ENCODE data around the gene CHD1L. TPM values are rescaled to one million over a fixed set of nuclear protein-coding genes. Genes with fewer than 3 reads are reported as not detected.

Gene CHD1L
- total and polyA plus RNA-seq, 2 of the 13 experiments (the other 11 are each of a cell fraction or from before 2014, with no cell fraction given) = 74.3 to 111 TPM

DNA sequence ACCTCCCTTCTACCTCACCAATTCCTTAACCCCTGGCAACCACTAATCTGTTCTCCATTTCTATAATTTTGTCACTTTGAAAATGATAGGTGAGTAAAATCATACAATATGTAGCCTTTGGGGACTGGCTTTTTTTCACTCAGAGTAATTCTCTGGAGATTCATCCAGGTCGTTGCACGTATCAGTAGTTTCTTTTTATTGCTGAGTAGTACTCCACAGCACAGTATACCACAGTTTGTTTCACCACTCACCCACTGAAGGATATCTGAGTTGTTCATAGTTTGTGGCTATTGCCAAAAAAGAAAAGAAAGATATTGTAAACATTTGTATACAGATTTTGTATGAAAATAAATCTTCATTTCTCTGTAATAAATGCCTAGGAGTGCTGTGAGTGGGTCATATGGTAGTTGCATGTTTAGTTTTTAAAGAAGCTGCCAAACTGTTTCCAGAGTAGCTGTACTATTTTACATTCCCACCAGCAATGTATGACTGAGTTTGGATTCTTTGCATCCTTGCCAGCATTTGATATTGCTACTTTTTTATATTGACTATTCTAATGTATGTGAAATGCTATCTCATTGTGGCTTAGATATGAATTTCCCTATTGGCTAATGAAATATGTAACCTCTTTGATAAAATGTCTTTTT is 3.7 kb downstream of the CHD1L start:
- Histone ChIP-seq H3K4me3 (replicated peaks in 1 of 3; ENCODE audit: insufficient read depth in 1 of 3, low read depth in 2 of 3, low read length in 3 of 3) (peak overlapping the region in 2 of 3 experiments; percentile 27 to 89; a peak in 1 of 6 replicates), H3K27me3 (ENCODE audit: control insufficient read depth in 1 of 2, insufficient read depth in 2 of 2, low read length in 2 of 2) (no peaks in the 10 kb centered on the region; a peak in 1 of 5 replicates), H3K36me3 (replicated peaks in 1 of 2; ENCODE audit: control insufficient read depth in 1 of 2, insufficient read depth in 2 of 2, low read length in 2 of 2) (0 out of 5 replicates have a peak, but pooled peaks cover 0 to 2% of the 10 kb centered on the region in 2 experiments), H2AFZ (ENCODE audit: low read length) (no peak overlapping the region), H3K9ac (ENCODE audit: insufficient read depth, low read depth, low read length) (no peak overlapping the region), H3K9me3 (ENCODE audit: low read length) (no peaks in the 10 kb centered on the region), H4K20me1 (ENCODE audit: insufficient read depth, low read length) (peaks cover 23% of the 10 kb centered on the region), H3K4me1 (ENCODE audit: insufficient read depth, low read length) (peaks cover 75% of the 10 kb centered on the region), H3K79me2 (ENCODE audit: insufficient read depth, low read length) (peaks cover 91% of the 10 kb centered on the region), H3K27ac (ENCODE audit: extremely low read length, insufficient read depth, low read length) (no peak overlapping the region), H3K4me2 (ENCODE audit: low read depth, low read length) (peak overlapping the region; percentile 88)
- ChIA-PET POLR2A (interaction anchor here (1.2 kb wide), 1 partner anchor 77 kb away, joined by 3 read pairs; no protein-coding TSS in a partner anchor), CTCF (ENCODE audit: low intra/inter-chr PET ratio, low total read pairs) (no interaction called here)
- no peak for DNase-seq (ENCODE audit: low spot score)
- no peak for FAIRE-seq
- ATAC-seq = no peak
- no TSS peak for BruUV-seq (replicated peaks)
- intact Hi-C loops (cut with micrococcal nuclease; ENCODE audit: unreplicated experiment) = no loop called here
- TF ChIP-seq KDM3A (CRISPR knock-in tag; IDR thresholded peaks at IDR 0.05; ENCODE audit: low read depth) (no peak), ZNF432 (CRISPR knock-in tag; IDR thresholded peaks at IDR 0.05; ENCODE audit: borderline replicate concordance) (no peak), ZFP36 (IDR thresholded peaks at IDR 0.05; ENCODE audit: borderline replicate concordance, low read depth, low read length, partially characterized antibody) (no peak), KLF11 (CRISPR knock-in tag; IDR thresholded peaks at IDR 0.05) (no peak), HDAC6 (IDR thresholded peaks at IDR 0.05; ENCODE audit: low read depth, low read length) (no peak), ZFX (CRISPR knock-in tag; IDR thresholded peaks at IDR 0.05; ENCODE audit: low read depth) (no peak), NBN (conservative IDR thresholded peaks at IDR 0.05) (no peak), HNRNPH1 (optimal IDR thresholded peaks at IDR 0.05; ENCODE audit: low read depth, low read length) (no peak), RBAK (CRISPR knock-in tag; IDR thresholded peaks at IDR 0.05) (no peak), MED1 (CRISPR knock-in tag; IDR thresholded peaks at IDR 0.05) (no peak), KDM1A (CRISPR knock-in tag; IDR thresholded peaks at IDR 0.05) (no peak), ETV5 (CRISPR knock-in tag; IDR thresholded peaks at IDR 0.05; ENCODE audit: borderline replicate concordance) (no peak), ZNF670 (CRISPR knock-in tag; IDR thresholded peaks at IDR 0.05; ENCODE audit: borderline replicate concordance) (no peak), ZNF543 (CRISPR knock-in tag; IDR thresholded peaks at IDR 0.05) (no peak)
- TF ChIP-seq, protein P1, sequence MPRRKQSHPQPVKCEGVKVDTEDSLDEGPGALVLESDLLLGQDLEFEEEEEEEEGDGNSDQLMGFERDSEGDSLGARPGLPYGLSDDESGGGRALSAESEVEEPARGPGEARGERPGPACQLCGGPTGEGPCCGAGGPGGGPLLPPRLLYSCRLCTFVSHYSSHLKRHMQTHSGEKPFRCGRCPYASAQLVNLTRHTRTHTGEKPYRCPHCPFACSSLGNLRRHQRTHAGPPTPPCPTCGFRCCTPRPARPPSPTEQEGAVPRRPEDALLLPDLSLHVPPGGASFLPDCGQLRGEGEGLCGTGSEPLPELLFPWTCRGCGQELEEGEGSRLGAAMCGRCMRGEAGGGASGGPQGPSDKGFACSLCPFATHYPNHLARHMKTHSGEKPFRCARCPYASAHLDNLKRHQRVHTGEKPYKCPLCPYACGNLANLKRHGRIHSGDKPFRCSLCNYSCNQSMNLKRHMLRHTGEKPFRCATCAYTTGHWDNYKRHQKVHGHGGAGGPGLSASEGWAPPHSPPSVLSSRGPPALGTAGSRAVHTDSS (CRISPR knock-in tag; conservative IDR thresholded peaks at IDR 0.05) = no peak
- TF ChIP-seq, protein P2, sequence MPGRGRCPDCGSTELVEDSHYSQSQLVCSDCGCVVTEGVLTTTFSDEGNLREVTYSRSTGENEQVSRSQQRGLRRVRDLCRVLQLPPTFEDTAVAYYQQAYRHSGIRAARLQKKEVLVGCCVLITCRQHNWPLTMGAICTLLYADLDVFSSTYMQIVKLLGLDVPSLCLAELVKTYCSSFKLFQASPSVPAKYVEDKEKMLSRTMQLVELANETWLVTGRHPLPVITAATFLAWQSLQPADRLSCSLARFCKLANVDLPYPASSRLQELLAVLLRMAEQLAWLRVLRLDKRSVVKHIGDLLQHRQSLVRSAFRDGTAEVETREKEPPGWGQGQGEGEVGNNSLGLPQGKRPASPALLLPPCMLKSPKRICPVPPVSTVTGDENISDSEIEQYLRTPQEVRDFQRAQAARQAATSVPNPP (CRISPR knock-in tag; IDR thresholded peaks at IDR 0.05) = no peak
- TF ChIP-seq, protein P3, sequence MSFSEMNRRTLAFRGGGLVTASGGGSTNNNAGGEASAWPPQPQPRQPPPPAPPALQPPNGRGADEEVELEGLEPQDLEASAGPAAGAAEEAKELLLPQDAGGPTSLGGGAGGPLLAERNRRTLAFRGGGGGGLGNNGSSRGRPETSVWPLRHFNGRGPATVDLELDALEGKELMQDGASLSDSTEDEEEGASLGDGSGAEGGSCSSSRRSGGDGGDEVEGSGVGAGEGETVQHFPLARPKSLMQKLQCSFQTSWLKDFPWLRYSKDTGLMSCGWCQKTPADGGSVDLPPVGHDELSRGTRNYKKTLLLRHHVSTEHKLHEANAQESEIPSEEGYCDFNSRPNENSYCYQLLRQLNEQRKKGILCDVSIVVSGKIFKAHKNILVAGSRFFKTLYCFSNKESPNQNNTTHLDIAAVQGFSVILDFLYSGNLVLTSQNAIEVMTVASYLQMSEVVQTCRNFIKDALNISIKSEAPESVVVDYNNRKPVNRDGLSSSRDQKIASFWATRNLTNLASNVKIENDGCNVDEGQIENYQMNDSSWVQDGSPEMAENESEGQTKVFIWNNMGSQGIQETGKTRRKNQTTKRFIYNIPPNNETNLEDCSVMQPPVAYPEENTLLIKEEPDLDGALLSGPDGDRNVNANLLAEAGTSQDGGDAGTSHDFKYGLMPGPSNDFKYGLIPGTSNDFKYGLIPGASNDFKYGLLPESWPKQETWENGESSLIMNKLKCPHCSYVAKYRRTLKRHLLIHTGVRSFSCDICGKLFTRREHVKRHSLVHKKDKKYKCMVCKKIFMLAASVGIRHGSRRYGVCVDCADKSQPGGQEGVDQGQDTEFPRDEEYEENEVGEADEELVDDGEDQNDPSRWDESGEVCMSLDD (CRISPR knock-in tag; IDR thresholded peaks at IDR 0.05; ENCODE audit: borderline replicate concordance) = no peak
- WGBS (ENCODE audit: low lambda C conversion rate) = 59% methylated on average over 2 of the region's 2 CpGs
- in situ Hi-C loops (cut with HindIII; ENCODE audit: extremely low pct_ligation_motif_present, low pct_unique_long_range_greater_than_20kb) = no loop called here
